H9 (cell line): ENCODE measurements around the gene PPARD. TPM values are rescaled to one million over a fixed set of nuclear protein-coding genes. Genes with fewer than 3 reads are reported as not detected.
"Not testable (repeated sequence)": the region's sequence is repeated elsewhere in the genome, so short reads cannot be mapped to it uniquely, and the experiment has no call there.

Experiments
- DNase-seq: peaks from one replicate; pipeline ENCODE4 v3.0.0-alpha.2; 2017
- H2AFZ ChIP-seq: one replicate; pipeline ENCODE4 v1.6.1; 2013; ENCODE audit warnings: mild to moderate bottlenecking, low read length, control low read depth, moderate library complexity
- H2AK5ac ChIP-seq: 2 replicates; pipeline ENCODE4 v1.6.1; 2013; ENCODE audit warnings: low read length, control low read depth, mixed read lengths; ENCODE audit not compliant: insufficient read length
- H2BK120ac ChIP-seq: one replicate; pipeline ENCODE4 v1.6.1; 2013; ENCODE audit warnings: low read depth, mild to moderate bottlenecking, low read length, control low read depth, inconsistent platforms; ENCODE audit not compliant: poor library complexity, severe bottlenecking
- H2BK12ac ChIP-seq: 2 replicates; pipeline ENCODE4 v1.6.1; 2013; ENCODE audit warnings: low read length, control low read depth, mixed read lengths, low read depth; ENCODE audit not compliant: insufficient read length
- H2BK15ac ChIP-seq: 2 replicates; pipeline ENCODE4 v1.6.1; 2013; ENCODE audit warnings: low read depth, low read length, control low read depth
- H2BK20ac ChIP-seq: one replicate; pipeline ENCODE4 v1.6.1; 2013; ENCODE audit warnings: low read depth, mild to moderate bottlenecking, low read length, control low read depth, inconsistent platforms; ENCODE audit not compliant: poor library complexity, severe bottlenecking
- H2BK5ac ChIP-seq: 2 replicates; pipeline ENCODE4 v1.6.1; 2013; ENCODE audit warnings: low read length, control low read depth, mixed read lengths; ENCODE audit not compliant: insufficient read length
- H3K14ac ChIP-seq: 2 replicates; pipeline ENCODE4 v1.6.1; 2013; ENCODE audit warnings: low read length, control low read depth; ENCODE audit not compliant: insufficient read depth
- H3K18ac ChIP-seq: 2 replicates; pipeline ENCODE4 v1.6.1; 2013; ENCODE audit warnings: low read depth, mild to moderate bottlenecking, mixed read lengths, low read length, control low read depth; ENCODE audit not compliant: insufficient read length
- H3K23ac ChIP-seq: 2 replicates; pipeline ENCODE4 v1.6.1; 2013; ENCODE audit warnings: low read length, control low read depth, mixed read lengths, low read depth; ENCODE audit not compliant: insufficient read length
- H3K23me2 ChIP-seq: 2 replicates; pipeline ENCODE4 v1.6.1; 2013; ENCODE audit warnings: low read depth, mild to moderate bottlenecking, mixed read lengths, low read length, control low read depth; ENCODE audit not compliant: insufficient read length, poor library complexity, severe bottlenecking
- H3K27ac ChIP-seq: 2 replicates; pipeline ENCODE4 v1.5.1; 2013; ENCODE audit warnings: low read length, control low read depth, mixed read lengths, low read depth; ENCODE audit not compliant: insufficient read length
- H3K27me3 ChIP-seq: 2 replicates; pipeline ENCODE4 v1.6.1; 2013; ENCODE audit warnings: low read length, control low read depth, inconsistent platforms; ENCODE audit not compliant: insufficient read depth
- H3K4ac ChIP-seq: 2 replicates; pipeline ENCODE4 v1.6.1; 2013; ENCODE audit warnings: low read depth, mild to moderate bottlenecking, control low read depth, inconsistent platforms, low read length, moderate library complexity
- H3K4me1 ChIP-seq: 2 replicates; pipeline ENCODE4 v1.6.1; 2013; ENCODE audit warnings: low read length, control low read depth, inconsistent platforms; ENCODE audit not compliant: insufficient read depth
- H3K4me2 ChIP-seq: 2 replicates; pipeline ENCODE4 v1.6.1; 2013; ENCODE audit warnings: low read length, control low read depth, mixed read lengths; ENCODE audit not compliant: insufficient read length, insufficient read depth
- H3K56ac ChIP-seq: 2 replicates; pipeline ENCODE4 v1.6.1; 2013; ENCODE audit warnings: low read depth, mild to moderate bottlenecking, mixed read lengths, low read length, control low read depth; ENCODE audit not compliant: insufficient read length
- H3K79me1 ChIP-seq: 2 replicates; pipeline ENCODE4 v1.6.1; 2013; ENCODE audit warnings: low read depth, mild to moderate bottlenecking, moderate library complexity, low read length, control low read depth, inconsistent platforms; ENCODE audit not compliant: insufficient read depth, poor library complexity, severe bottlenecking
- H3K79me2 ChIP-seq: 2 replicates; pipeline ENCODE4 v1.6.1; 2013; ENCODE audit warnings: low read length, control low read depth, inconsistent platforms; ENCODE audit not compliant: insufficient read depth
- H3K9ac ChIP-seq: 2 replicates; pipeline ENCODE4 v1.6.1; 2013; ENCODE audit warnings: low read length, control low read depth, mixed read lengths; ENCODE audit not compliant: insufficient read length; ENCODE audit errors: extremely low read depth
- H3K9me3 ChIP-seq: one replicate; pipeline ENCODE4 v1.6.1; 2013; ENCODE audit warnings: low read depth, low read length, inconsistent platforms; ENCODE audit not compliant: control insufficient read depth
- H3T11ph ChIP-seq: one replicate; pipeline ENCODE4 v1.6.1; 2013; ENCODE audit warnings: mild to moderate bottlenecking, low read length, control low read depth, inconsistent platforms
- H4K20me1 ChIP-seq: one replicate; pipeline ENCODE4 v1.6.1; 2013; ENCODE audit not compliant: control insufficient read depth, insufficient read length, insufficient read depth
- H4K5ac ChIP-seq: 2 replicates; pipeline ENCODE4 v1.6.1; 2013; ENCODE audit warnings: low read depth, mild to moderate bottlenecking, mixed read lengths, low read length, control low read depth; ENCODE audit not compliant: insufficient read length
- H4K8ac ChIP-seq: replicated peaks from 2 replicates; pipeline ENCODE4 v1.6.1; 2013; ENCODE audit warnings: low read length, control low read depth, mixed read lengths, low read depth; ENCODE audit not compliant: insufficient read length
- H4K91ac ChIP-seq: 2 replicates; pipeline ENCODE4 v1.6.1; 2013; ENCODE audit warnings: low read depth, mild to moderate bottlenecking, moderate library complexity, mixed read lengths, low read length, control low read depth; ENCODE audit not compliant: insufficient read length
- H3K27ac Mint-ChIP-seq, 3 experiments: 2 replicates in 2 of 3; 3 replicates in 1 of 3; pipeline ENCODE4 v1.8.0; 2020 to 2021; ENCODE audit warnings: mixed read lengths in 3 of 3, mild to moderate bottlenecking in 1 of 3, moderate library complexity in 1 of 3
- H3K27me3 Mint-ChIP-seq: 2 replicates; pipeline ENCODE4 v1.8.0; 2021; ENCODE audit warnings: low read depth, mild to moderate bottlenecking, moderate library complexity, mixed read lengths
- H3K36me3 Mint-ChIP-seq, 3 experiments: 2 replicates in 2 of 3; 3 replicates in 1 of 3; pipeline ENCODE4 v1.8.0; 2020 to 2021; ENCODE audit warnings: low read depth in 3 of 3, mixed read lengths in 3 of 3; ENCODE audit not compliant: insufficient read depth in 1 of 3
- H3K4me1 Mint-ChIP-seq, 2 experiments: 2 replicates each; pipeline ENCODE4 v1.8.0; 2020; ENCODE audit warnings: mixed read lengths in 2 of 2
- H3K4me3 Mint-ChIP-seq, 2 experiments: 2 replicates in 1 of 2; 3 replicates in 1 of 2; pipeline ENCODE4 v1.8.0; 2020 to 2021; ENCODE audit warnings: mild to moderate bottlenecking in 2 of 2, mixed read lengths in 2 of 2, moderate library complexity in 1 of 2
- H3K9me3 Mint-ChIP-seq, 2 experiments: 2 replicates in 1 of 2; 3 replicates in 1 of 2; pipeline ENCODE4 v1.8.0; 2020; ENCODE audit warnings: mild to moderate bottlenecking in 2 of 2, mixed read lengths in 2 of 2, moderate library complexity in 1 of 2
- WGBS: extraction: QIAGEN DNeasy Blood & Tissue Kit; methylation state at CpG from one replicate; pipeline ENCODE4 v1.1.7; 2013; ENCODE audit warnings: missing lambda C conversion rate, low lambda C conversion rate, mixed read lengths; ENCODE audit not compliant: insufficient read length; ENCODE audit errors: extremely low coverage; 5-methylcytosine and 5-hydroxymethylcytosine counted together
- total RNA-seq: library from RNA; stranded (reverse); gene quantifications from 2 replicates; pipeline ENCODE4 v1.2.1, GENCODE V29; 2021
- TF ChIP-seq, protein P1 (sequence below): fragments of 200-600 bp; sonication (generic); conservative IDR thresholded peaks from 3 replicates; pipeline ENCODE4 v1.8.0; 2021; ENCODE audit warnings: antibody characterized with exemption, mild to moderate bottlenecking

The PPARD gene
- total RNA-seq, 1 experiment from 2014 or later = 11.7 TPM

DNA sequence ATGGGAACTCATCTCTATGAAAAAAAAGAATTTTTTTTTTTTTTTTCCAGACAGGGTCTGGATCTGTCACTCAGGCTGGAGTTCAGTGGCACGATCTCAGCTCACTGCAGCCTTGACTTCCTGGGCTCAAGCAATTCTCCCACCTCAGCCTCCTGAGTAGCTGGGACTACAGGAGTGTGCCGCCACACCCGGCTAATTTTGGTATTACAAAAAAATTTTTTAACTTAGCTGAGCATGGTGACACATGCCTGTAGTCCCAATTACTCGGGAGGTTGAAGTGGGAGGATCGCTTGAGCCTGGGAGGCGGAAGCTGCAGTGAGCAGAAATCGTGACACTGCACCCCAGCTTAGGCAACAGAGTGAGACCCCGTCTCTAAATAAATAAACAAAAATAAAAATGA is 37.2 kb upstream of the PPARD start:
- Histone ChIP-seq H3T11ph (no peak overlapping the region), H2BK15ac (no peak overlapping the region)

DNA sequence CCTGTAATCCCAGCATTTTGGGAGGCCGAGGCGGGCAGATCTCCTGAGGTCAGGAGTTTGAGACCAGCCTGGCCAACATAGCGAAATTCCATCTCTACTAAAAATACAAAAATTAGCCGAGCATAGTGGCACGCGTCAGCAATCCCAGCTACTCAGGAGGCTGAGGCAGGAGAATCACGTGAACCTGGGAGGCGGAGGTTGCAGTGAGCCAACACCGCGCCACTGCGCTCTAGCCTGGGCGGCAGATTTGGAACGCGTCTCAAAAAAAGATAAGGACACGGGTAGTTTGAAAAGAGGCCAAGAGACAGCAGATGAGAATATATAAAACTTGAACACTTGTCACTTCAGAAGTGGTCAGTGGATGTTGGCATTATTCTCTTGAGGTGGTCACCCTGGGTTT is 35.2 kb upstream of the PPARD start:
- H3K36me3 Mint-ChIP-seq, H3K27ac ChIP-seq, H3T11ph ChIP-seq, H3K18ac ChIP-seq, H3K9me3 ChIP-seq, H4K91ac ChIP-seq, DNase-seq, H3K79me2 ChIP-seq, H3K56ac ChIP-seq, H4K8ac ChIP-seq, H3K4ac ChIP-seq, H3K27me3 ChIP-seq, H4K5ac ChIP-seq, H3K4me3 Mint-ChIP-seq, H2BK15ac ChIP-seq, H3K9ac ChIP-seq, H2BK120ac ChIP-seq, H3K79me1 ChIP-seq, H3K9me3 Mint-ChIP-seq, H4K20me1 ChIP-seq, H3K23ac ChIP-seq, H3K4me2 ChIP-seq, H3K27me3 Mint-ChIP-seq, H2AK5ac ChIP-seq, H2AFZ ChIP-seq, H2BK12ac ChIP-seq, H3K4me1 ChIP-seq, H2BK20ac ChIP-seq, H3K23me2 ChIP-seq, H2BK5ac ChIP-seq, H3K14ac ChIP-seq: not testable (repeated sequence)
- peak overlapping the region in 1 of 3 experiments; percentile 89; a peak in 1 of 7 replicates for H3K27ac Mint-ChIP-seq
- no CpG with 5 or more reads among the region's 15 CpGs for WGBS
- peaks cover 16 to 20% of the 10 kb centered on the region in 2 experiments for H3K4me1 Mint-ChIP-seq

More for the DNA sequence above, 37.2 kb upstream of the PPARD start:
- no peak overlapping the region for H3K27ac Mint-ChIP-seq
- H3K56ac ChIP-seq = no peak overlapping the region
- H3K36me3 Mint-ChIP-seq = no peaks in the 10 kb centered on the region
- no peaks in the 10 kb centered on the region; the same call in 1 of the 2 replicates for H3K27me3 Mint-ChIP-seq
- DNase-seq = no peak
- no peaks in the 10 kb centered on the region for H3K27me3 ChIP-seq
- TF ChIP-seq, protein P1, sequence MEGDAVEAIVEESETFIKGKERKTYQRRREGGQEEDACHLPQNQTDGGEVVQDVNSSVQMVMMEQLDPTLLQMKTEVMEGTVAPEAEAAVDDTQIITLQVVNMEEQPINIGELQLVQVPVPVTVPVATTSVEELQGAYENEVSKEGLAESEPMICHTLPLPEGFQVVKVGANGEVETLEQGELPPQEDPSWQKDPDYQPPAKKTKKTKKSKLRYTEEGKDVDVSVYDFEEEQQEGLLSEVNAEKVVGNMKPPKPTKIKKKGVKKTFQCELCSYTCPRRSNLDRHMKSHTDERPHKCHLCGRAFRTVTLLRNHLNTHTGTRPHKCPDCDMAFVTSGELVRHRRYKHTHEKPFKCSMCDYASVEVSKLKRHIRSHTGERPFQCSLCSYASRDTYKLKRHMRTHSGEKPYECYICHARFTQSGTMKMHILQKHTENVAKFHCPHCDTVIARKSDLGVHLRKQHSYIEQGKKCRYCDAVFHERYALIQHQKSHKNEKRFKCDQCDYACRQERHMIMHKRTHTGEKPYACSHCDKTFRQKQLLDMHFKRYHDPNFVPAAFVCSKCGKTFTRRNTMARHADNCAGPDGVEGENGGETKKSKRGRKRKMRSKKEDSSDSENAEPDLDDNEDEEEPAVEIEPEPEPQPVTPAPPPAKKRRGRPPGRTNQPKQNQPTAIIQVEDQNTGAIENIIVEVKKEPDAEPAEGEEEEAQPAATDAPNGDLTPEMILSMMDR = peak; percentile 30; the same call in 2 of the 3 replicates
- no peak overlapping the region for H3K4me3 Mint-ChIP-seq
- H2AK5ac ChIP-seq = no peak overlapping the region
- no peak overlapping the region for H2BK5ac ChIP-seq
- WGBS = no CpG with 5 or more reads among the region's 8 CpGs
- H4K20me1 ChIP-seq = no peaks in the 10 kb centered on the region
- H3K9me3 ChIP-seq = no peaks in the 10 kb centered on the region
- H3K9me3 Mint-ChIP-seq = no peaks in the 10 kb centered on the region
- no peak overlapping the region for H3K14ac ChIP-seq
- no peak overlapping the region for H3K23ac ChIP-seq
- no peak overlapping the region for H3K18ac ChIP-seq
- no peak overlapping the region for H2BK120ac ChIP-seq
- peaks cover 12 to 18% of the 10 kb centered on the region in 2 experiments for H3K4me1 Mint-ChIP-seq
- no peak overlapping the region for H4K8ac ChIP-seq
- H3K79me2 ChIP-seq = no peaks in the 10 kb centered on the region
- H2BK20ac ChIP-seq = no peak overlapping the region
- no peaks in the 10 kb centered on the region; the same call in 1 of the 2 replicates for H3K4me1 ChIP-seq
- H3K4me2 ChIP-seq = no peak overlapping the region
- H3K9ac ChIP-seq = no peak overlapping the region
- H3K79me1 ChIP-seq = no peaks in the 10 kb centered on the region
- H4K91ac ChIP-seq = no peak overlapping the region
- no peak overlapping the region for H3K4ac ChIP-seq
- H3K27ac ChIP-seq = no peak overlapping the region
- no peak overlapping the region for H2AFZ ChIP-seq
- no peaks in the 10 kb centered on the region for H3K23me2 ChIP-seq
- no peak overlapping the region for H4K5ac ChIP-seq
- H2BK12ac ChIP-seq = no peak overlapping the region
